BE2C (cell line): Measurements from ENCODE around the gene GARS1.

Experiments
- DNase-seq: peaks from one replicate; pipeline ENCODE4 v3.0.0-alpha.2; 2020
- H3K27me3 ChIP-seq: fragments of 250-450 bp; sonication (Bioruptor Pico); 2 replicates; pipeline ENCODE4 v1.5.1; 2020; ENCODE audit warnings: mild to moderate bottlenecking
- H3K36me3 ChIP-seq: fragments of 250-450 bp; sonication (Bioruptor Pico); 2 replicates; pipeline ENCODE4 v1.5.1; 2020; ENCODE audit warnings: mild to moderate bottlenecking
- H3K4me1 ChIP-seq: fragments of 250-450 bp; sonication (Bioruptor Pico); 2 replicates; pipeline ENCODE4 v1.5.1; 2020
- H3K4me3 ChIP-seq: 2 replicates; pipeline ENCODE4 v1.5.1; 2011; ENCODE audit warnings: low read depth, low read length
- H3K9me3 ChIP-seq: fragments of 250-450 bp; sonication (Bioruptor Pico); 2 replicates; pipeline ENCODE4 v1.5.1; 2020
- CTCF ChIP-seq: IDR thresholded peaks from 2 replicates; pipeline ENCODE4 v1.5.1; 2012; ENCODE audit warnings: mild to moderate bottlenecking, low read depth, low read length

GARS1 gene

GRCh38 chr7:30679664-30680063 lies 85.0 kb downstream of the GARS1 start:
- no peaks in the 10 kb centered on the region for H3K36me3 ChIP-seq
- H3K27me3 ChIP-seq: peaks cover 16% of the 10 kb centered on the region; the same call in 1 of the 2 replicates
- DNase-seq: no peak
- no peaks in the 10 kb centered on the region for H3K9me3 ChIP-seq
- no peak for TF ChIP-seq CTCF
- no peak overlapping the region for H3K4me3 ChIP-seq
- no peaks in the 10 kb centered on the region; the same call in 1 of the 2 replicates for H3K4me1 ChIP-seq

DNA sequence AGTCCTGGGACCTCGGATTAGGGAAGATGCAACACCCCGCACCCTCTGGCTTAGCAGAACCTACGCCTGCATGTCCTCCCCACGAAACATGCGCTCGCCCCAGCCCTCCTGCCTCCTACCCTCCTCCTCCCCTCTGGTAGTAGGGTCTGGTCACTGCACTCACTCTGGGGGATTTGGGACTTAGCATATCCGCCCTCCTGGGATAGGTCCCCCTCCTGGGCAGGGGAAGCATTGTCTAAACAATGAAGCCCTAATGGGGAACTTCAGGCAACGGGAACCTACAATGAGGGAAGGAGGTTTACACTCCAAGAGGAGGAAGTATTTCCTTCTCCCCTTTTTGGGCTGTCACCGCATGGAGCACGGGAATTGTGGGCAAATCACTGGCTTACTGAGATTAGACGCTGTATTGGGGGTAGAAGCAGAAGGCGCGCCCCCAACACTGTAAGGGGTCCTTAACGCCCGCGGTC lies 86.7 kb downstream of the GARS1 start:
- DNase-seq: no peak
- TF ChIP-seq CTCF: no peak
- Histone ChIP-seq H3K9me3 (no peaks in the 10 kb centered on the region), H3K27me3 (peaks cover 16% of the 10 kb centered on the region; the same call in 1 of the 2 replicates), H3K4me1 (no peaks in the 10 kb centered on the region; the same call in 1 of the 2 replicates), H3K4me3 (no peak overlapping the region), H3K36me3 (no peaks in the 10 kb centered on the region)

DNA sequence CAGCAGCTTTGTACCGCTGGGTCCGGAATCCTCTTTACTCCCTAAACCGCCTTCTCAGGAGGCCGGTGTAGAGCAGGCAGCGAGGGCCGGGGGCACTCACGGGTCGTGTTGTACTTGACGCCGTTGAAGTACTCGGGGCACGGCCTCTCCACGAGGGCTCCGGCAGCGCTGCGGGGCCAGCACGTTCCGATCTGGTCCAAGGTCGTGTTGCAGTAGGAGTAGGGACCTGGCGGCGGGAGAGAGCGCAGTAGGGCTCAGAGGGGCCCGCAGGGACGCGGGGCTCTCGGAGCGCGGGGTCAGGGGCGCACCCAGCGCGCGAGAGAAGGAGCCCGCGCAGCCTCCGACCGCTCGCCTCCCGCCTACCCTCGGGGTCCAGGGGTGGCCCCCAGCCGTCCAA lies 87.1 kb downstream of the GARS1 start:
- no peaks in the 10 kb centered on the region; the same call in 1 of the 2 replicates for H3K4me1 ChIP-seq
- H3K4me3 ChIP-seq: peak overlapping the region; percentile 59
- TF ChIP-seq CTCF: no peak
- peaks cover 16% of the 10 kb centered on the region; the same call in 1 of the 2 replicates for H3K27me3 ChIP-seq
- DNase-seq: no peak
- H3K36me3 ChIP-seq: no peaks in the 10 kb centered on the region
- H3K9me3 ChIP-seq: no peaks in the 10 kb centered on the region

DNA sequence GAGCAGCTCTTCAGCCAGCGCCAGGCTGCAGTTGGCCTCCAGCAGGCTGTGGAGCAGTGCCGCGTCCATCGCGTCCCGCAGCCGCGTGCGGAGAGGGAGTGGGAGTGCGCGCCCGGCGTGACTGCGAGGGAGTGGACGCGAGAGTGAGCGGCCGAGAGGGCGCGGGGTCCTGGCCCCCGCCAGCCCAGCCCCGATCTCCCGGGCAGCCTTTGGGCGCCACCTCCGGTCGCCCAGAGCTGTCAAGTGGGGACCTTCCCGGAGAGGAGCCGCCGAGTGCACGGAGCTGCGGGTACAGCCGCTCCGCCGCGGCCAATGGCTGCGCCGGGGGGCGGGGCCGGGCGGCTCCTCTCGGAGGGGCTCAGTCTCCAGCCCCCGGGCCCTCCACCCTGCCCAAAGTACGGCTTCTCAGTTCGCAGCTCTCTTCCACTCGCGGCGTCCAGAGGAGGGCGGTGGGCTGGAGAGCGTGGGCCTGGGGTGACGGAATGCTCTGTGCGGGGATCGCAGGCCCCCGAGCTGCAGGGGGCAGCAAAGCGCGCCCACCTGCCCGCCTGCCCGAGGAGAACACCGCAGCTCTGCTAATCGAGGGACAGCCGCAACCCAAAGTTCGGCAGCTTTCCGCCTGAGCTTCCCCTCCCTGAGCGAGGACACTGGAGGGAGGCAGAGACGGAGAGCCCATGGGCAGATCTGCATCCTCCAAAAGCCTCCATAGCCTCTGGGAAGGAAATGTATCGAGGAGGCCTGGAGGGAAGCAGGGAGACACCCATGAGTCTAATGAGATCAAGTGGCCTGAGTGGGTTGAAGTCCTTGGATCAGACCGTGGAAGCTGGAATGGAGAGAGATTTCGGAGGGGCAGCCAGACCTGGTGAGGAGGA lies 87.8 kb downstream of the GARS1 start, which contains the start of gene CRHR2:
CRHR2 (minus strand) TSS at position 245 of the 872 bp plus-strand sequence; CDS start at position 69, 176 bp downstream.
- Histone ChIP-seq H3K4me1 (no peaks in the 10 kb centered on the region; the same call in 1 of the 2 replicates), H3K36me3 (no peaks in the 10 kb centered on the region), H3K9me3 (no peaks in the 10 kb centered on the region), H3K4me3 (peak within 1 kb of the TSS; percentile 59), H3K27me3 (peaks cover 16% of the 10 kb centered on the region; the same call in 1 of the 2 replicates)
- peak; percentile 73 for DNase-seq
- peak; percentile 71 for TF ChIP-seq CTCF

GRCh38 chr7:30683306-30683705 lies 88.6 kb downstream of the GARS1 start:
- H3K4me1 ChIP-seq: no peaks in the 10 kb centered on the region; the same call in 1 of the 2 replicates
- H3K36me3 ChIP-seq: no peaks in the 10 kb centered on the region
- no peak overlapping the region for H3K4me3 ChIP-seq
- no peak for DNase-seq
- TF ChIP-seq CTCF: no peak
- no peaks in the 10 kb centered on the region for H3K9me3 ChIP-seq
- peaks cover 16% of the 10 kb centered on the region; the same call in 1 of the 2 replicates for H3K27me3 ChIP-seq
